GM18909 (cell line): ENCODE results near the gene LMBR1.
"Not testable (repeated sequence)": the region's sequence is repeated elsewhere in the genome, so short reads cannot be mapped to it uniquely, and the experiment has no call there.

Source experiments
- ATAC-seq: cut with Tn5 transposase; IDR thresholded peaks from one replicate; pipeline ENCODE4 v1.9.1; 2021; ENCODE audit warnings: mild to moderate bottlenecking; ENCODE audit not compliant: unreplicated experiment, poor library complexity

The LMBR1 gene

GRCh38 chr7:156722043-156722826 lies 170.7 kb downstream of the LMBR1 start:
- ATAC-seq, result no peak

GRCh38 chr7:156703773-156704482 lies 189.1 kb downstream of the LMBR1 start:
- ATAC-seq, result no peak

- no peak for ATAC-seq
These were observed 189.8 kb downstream of the LMBR1 start for GRCh38 chr7:156703209-156703608.

- no peak for ATAC-seq
These were observed 190.6 kb downstream of the LMBR1 start for GRCh38 chr7:156702399-156702798.

- not testable (repeated sequence) for ATAC-seq
These were observed 191.2 kb downstream of the LMBR1 start for GRCh38 chr7:156701787-156702186.

GRCh38 chr7:156698512-156698911 lies 194.5 kb downstream of the LMBR1 start:
- not testable (repeated sequence) for ATAC-seq

- ATAC-seq, result not testable (repeated sequence)
These were observed 195.7 kb downstream of the LMBR1 start for GRCh38 chr7:156697283-156697682.

- no peak for ATAC-seq
These were observed 199.4 kb downstream of the LMBR1 start for GRCh38 chr7:156693627-156694026.

GRCh38 chr7:156692849-156693248 lies 200.1 kb downstream of the LMBR1 start:
- ATAC-seq, result no peak

- no peak for ATAC-seq
These were observed 201.2 kb downstream of the LMBR1 start for GRCh38 chr7:156691764-156692163.

GRCh38 chr7:156684661-156685060 lies 208.3 kb downstream of the LMBR1 start:
- no peak for ATAC-seq

GRCh38 chr7:156684251-156684650 lies 208.7 kb downstream of the LMBR1 start:
- ATAC-seq, result no peak

- no peak for ATAC-seq
These were observed 210.1 kb downstream of the LMBR1 start for GRCh38 chr7:156682928-156683327.

GRCh38 chr7:156680281-156680680 lies 212.7 kb downstream of the LMBR1 start:
- ATAC-seq, result no peak

- ATAC-seq, result no peak
These were observed 215.5 kb downstream of the LMBR1 start for GRCh38 chr7:156677374-156678054.

GRCh38 chr7:156676263-156676662 lies 216.7 kb downstream of the LMBR1 start:
- no peak for ATAC-seq

- ATAC-seq, result no peak
These were observed 217.3 kb downstream of the LMBR1 start for GRCh38 chr7:156675721-156676120.

- ATAC-seq, result no peak
These were observed 219.1 kb downstream of the LMBR1 start for GRCh38 chr7:156673902-156674301.

GRCh38 chr7:156673454-156673853 lies 219.5 kb downstream of the LMBR1 start:
- no peak for ATAC-seq

- ATAC-seq, result no peak
These were observed 223.8 kb downstream of the LMBR1 start for GRCh38 chr7:156669035-156669828.
